ENCODE measurements around the gene RAMP2. TPM values are rescaled to one million over a fixed set of nuclear protein-coding genes. Genes with fewer than 3 reads are reported as not detected.

Gene RAMP2
- total RNA-seq, 4 donors from 2014 or later, result 6.1 to 88.0 (median 23.4) TPM

- Histone ChIP-seq H3K4me3 (peak overlapping the region; percentile 31 to 69 (median 50)), H3K36me3 (peaks cover 0 to 26% (median 10%) of the 10 kb centered on the region in 4 donors), H3K9me3 (no peaks in the 10 kb centered on the region), H3K27me3 (peaks cover 56% of the 10 kb centered on the region), H3K27ac (peak overlapping the region; percentile 78 to 87 (median 84)), H3K4me1 (peaks cover 0 to 41% (median 30%) of the 10 kb centered on the region in 4 donors)
- in situ Hi-C loops (cut with MboI; ENCODE audit: low pct_ligation_motif_present in 1 of 4, low pct_unique_long_range_greater_than_20kb in 1 of 4, low sequenced_read_pairs in 3 of 4) (no loop called here), intact Hi-C loops (cut with DNase I; ENCODE audit: low total_unique reads) (no loop called here)
- TF ChIP-seq POLR2AphosphoS5 (IDR thresholded peaks at IDR 0.05) (no peak), CTCF (IDR thresholded peaks at IDR 0.05) (no peak), POLR2A (IDR thresholded peaks at IDR 0.05) (no peak), EP300 (IDR thresholded peaks at IDR 0.05; ENCODE audit: low read depth) (no peak)
- 13% methylated on average over 24 of the region's 39 CpGs; no CpG with 5 or more reads in 1 of the 2 donors for WGBS, 2 donors (ENCODE audit: low coverage in 1 of 2)
- DNase-seq, result no peak
Measured at GRCh38 chr17:42780851-42781638, 20.0 kb downstream of the RAMP2 start.

- H3K36me3 ChIP-seq, result peaks cover 0 to 20% (median 7%) of the 10 kb centered on the region in 4 donors
- peak overlapping the region; percentile 78 to 87 (median 84) for H3K27ac ChIP-seq
- TF ChIP-seq POLR2AphosphoS5 (IDR thresholded peaks at IDR 0.05) (no peak), CTCF (IDR thresholded peaks at IDR 0.05) (no peak)
- H3K4me1 ChIP-seq, result peaks cover 0 to 41% (median 30%) of the 10 kb centered on the region in 4 donors
- peak; percentile 36 for DNase-seq
- H3K4me3 ChIP-seq, result peak overlapping the region in 3 of 4 donors; percentile 47 to 69 (median 52)
- in situ Hi-C loops (cut with MboI; ENCODE audit: low pct_ligation_motif_present in 1 of 4, low pct_unique_long_range_greater_than_20kb in 1 of 4, low sequenced_read_pairs in 3 of 4), result no loop called here
- 20% methylated on average over 9 of the region's 10 CpGs; no CpG with 5 or more reads in 1 of the 2 donors for WGBS, 2 donors (ENCODE audit: low coverage in 1 of 2)
- H3K9me3 ChIP-seq, result no peaks in the 10 kb centered on the region
- intact Hi-C loops (cut with DNase I; ENCODE audit: low total_unique reads), result no loop called here
- H3K27me3 ChIP-seq, result peaks cover 62% of the 10 kb centered on the region
Measured at GRCh38 chr17:42781639-42782165, 20.7 kb downstream of the RAMP2 start.

GRCh38 chr17:42782166-42783061, 21.4 kb downstream of the RAMP2 start:
- H3K9me3 ChIP-seq, result no peaks in the 10 kb centered on the region
- in situ Hi-C loops (cut with MboI; ENCODE audit: low pct_ligation_motif_present in 1 of 4, low pct_unique_long_range_greater_than_20kb in 1 of 4, low sequenced_read_pairs in 3 of 4) (no loop called here), intact Hi-C loops (cut with DNase I; ENCODE audit: low total_unique reads) (no loop called here)
- no peak for TF ChIP-seq EP300 (IDR thresholded peaks at IDR 0.05; ENCODE audit: low read depth)
- no peak for TF ChIP-seq POLR2A (IDR thresholded peaks at IDR 0.05)
- TF ChIP-seq POLR2AphosphoS5 (IDR thresholded peaks at IDR 0.05), result no peak
- TF ChIP-seq CTCF (IDR thresholded peaks at IDR 0.05), result no peak
- H3K4me3 ChIP-seq, result peak overlapping the region in 3 of 4 donors; percentile 47 to 69 (median 52)
- H3K27ac ChIP-seq, result peak overlapping the region in 3 of 4 donors; percentile 84 to 87 (median 85)
- peaks cover 0 to 14% (median 4%) of the 10 kb centered on the region in 4 donors for H3K36me3 ChIP-seq
- 18 to 24% methylated on average over 3 to 29 of the region's 29 CpGs for WGBS, 2 donors (ENCODE audit: low coverage in 1 of 2)
- H3K4me1 ChIP-seq, result peaks cover 0 to 41% (median 30%) of the 10 kb centered on the region in 4 donors
- H3K27me3 ChIP-seq, result peaks cover 62% of the 10 kb centered on the region
- DNase-seq, result no peak
